HG03196 (cell line): Measurements from ENCODE around the gene PSEN1.

ENCODE experiments used
- ATAC-seq: cut with Tn5 transposase; IDR thresholded peaks from one replicate; pipeline ENCODE4 v1.9.1; 2021; ENCODE audit not compliant: unreplicated experiment

PSEN1 gene

GRCh38 chr14:73136387-73137225 lies at the start of gene PSEN1:
Gene PSEN1 (plus strand): TSS chr14:73136507. CDS start chr14:73148020, 11,513 bp downstream.
- peak; percentile 90 for ATAC-seq

GRCh38 chr14:73091044-73091443 lies 45.3 kb upstream of the PSEN1 start:
- ATAC-seq = no peak

- no peak for ATAC-seq
Observed at GRCh38 chr14:73097421-73097820, 38.9 kb upstream of the PSEN1 start.

- no peak for ATAC-seq
Observed at GRCh38 chr14:73100334-73100733, 36.0 kb upstream of the PSEN1 start.

- ATAC-seq = no peak
Observed at GRCh38 chr14:73102806-73103497, 33.4 kb upstream of the PSEN1 start.

- no peak for ATAC-seq
Observed at GRCh38 chr14:73105050-73105449, 31.3 kb upstream of the PSEN1 start.

- no peak for ATAC-seq
Observed at GRCh38 chr14:73105727-73106126, 30.6 kb upstream of the PSEN1 start.

GRCh38 chr14:73116079-73116665 lies 20.1 kb upstream of the PSEN1 start:
- ATAC-seq = no peak

GRCh38 chr14:73124180-73124894 lies 12.0 kb upstream of the PSEN1 start:
- no peak for ATAC-seq

- ATAC-seq = no peak
Observed at GRCh38 chr14:73125169-73125588, 11.1 kb upstream of the PSEN1 start.

- no peak for ATAC-seq
Observed at GRCh38 chr14:73125746-73126145, 10.6 kb upstream of the PSEN1 start.

GRCh38 chr14:73133795-73134194 lies 2.5 kb upstream of the PSEN1 start:
- ATAC-seq = no peak

GRCh38 chr14:73136085-73136386 lies 271 bp upstream of the PSEN1 start:
- no peak for ATAC-seq

- ATAC-seq = no peak
Observed at GRCh38 chr14:73140811-73141323, 4.6 kb downstream of the PSEN1 start.

GRCh38 chr14:73142216-73142615 lies 5.9 kb downstream of the PSEN1 start:
- ATAC-seq = peak; percentile 45

- no peak for ATAC-seq
Observed at GRCh38 chr14:73143003-73143402, 6.7 kb downstream of the PSEN1 start.

GRCh38 chr14:73143617-73144016 lies 7.3 kb downstream of the PSEN1 start:
- no peak for ATAC-seq

- ATAC-seq = no peak
Observed at GRCh38 chr14:73145371-73145770, 9.1 kb downstream of the PSEN1 start.

- no peak for ATAC-seq
Observed at GRCh38 chr14:73146111-73146510, 9.8 kb downstream of the PSEN1 start.

- ATAC-seq = no peak
Observed at GRCh38 chr14:73149753-73150152, 13.4 kb downstream of the PSEN1 start.

GRCh38 chr14:73153272-73153671 lies 17.0 kb downstream of the PSEN1 start:
- ATAC-seq = no peak
